ENCODE data around the gene FAAP100. TPM values are rescaled to one million over a fixed set of nuclear protein-coding genes. Genes with fewer than 3 reads are reported as not detected.

FAAP100 gene
- total and polyA plus RNA-seq, 12 donors, result 8.7 to 30.6 (median 13.3) TPM

GRCh38 chr17:81549031-81549557 lies 3.1 kb downstream of the FAAP100 start:
- peaks cover 14 to 33% (median 27%) of the 10 kb centered on the region in 9 donors for H3K4me1 ChIP-seq
- H3K27ac ChIP-seq, result no peak overlapping the region
- intact Hi-C loops (cut with DNase I), result no loop called here
- peaks cover 0 to 68% (median 39%) of the 10 kb centered on the region in 9 donors for H3K36me3 ChIP-seq
- 72 to 83% methylated on average over 15 to 16 of the region's 16 CpGs for WGBS, 2 donors
- TF ChIP-seq CTCF (IDR thresholded peaks at IDR 0.05), result no peak
- no peak overlapping the region for H3K4me3 ChIP-seq
- H3K27me3 ChIP-seq, result no peaks in the 10 kb centered on the region
- no peak for ATAC-seq
- DNase-seq, result peak in 1 of 2 donors; percentile 9
- no peaks in the 10 kb centered on the region for H3K9me3 ChIP-seq

- Histone ChIP-seq H3K27ac (no peak overlapping the region), H3K4me1 (peaks cover 3 to 31% (median 17%) of the 10 kb centered on the region in 9 donors), H3K27me3 (no peaks in the 10 kb centered on the region), H3K9me3 (no peaks in the 10 kb centered on the region), H3K36me3 (peaks cover 0 to 83% (median 44%) of the 10 kb centered on the region in 9 donors), H3K4me3 (no peak overlapping the region)
- 86 to 91% methylated on average over 14 of the region's 14 CpGs for WGBS, 2 donors
- no peak for DNase-seq
- intact Hi-C loops (cut with DNase I), result no loop called here
- TF ChIP-seq CTCF (IDR thresholded peaks at IDR 0.05), result no peak
- no peak for ATAC-seq
Measured at GRCh38 chr17:81547614-81547982, 4.6 kb downstream of the FAAP100 start.

GRCh38 chr17:81546906-81547613 lies 5.1 kb downstream of the FAAP100 start:
- Histone ChIP-seq H3K27ac (no peak overlapping the region), H3K4me3 (no peak overlapping the region), H3K4me1 (peaks cover 3 to 33% (median 17%) of the 10 kb centered on the region in 9 donors), H3K36me3 (peaks cover 0 to 88% (median 44%) of the 10 kb centered on the region in 9 donors), H3K27me3 (no peaks in the 10 kb centered on the region), H3K9me3 (no peaks in the 10 kb centered on the region)
- no peak for TF ChIP-seq CTCF (IDR thresholded peaks at IDR 0.05)
- ATAC-seq (no peak), DNase-seq (no peak)
- WGBS, 2 donors, result 82 to 90% methylated on average over 35 to 36 of the region's 36 CpGs
- intact Hi-C loops (cut with DNase I), result no loop called here

GRCh38 chr17:81545160-81545949 lies 6.8 kb downstream of the FAAP100 start:
- H3K4me1 ChIP-seq, result peaks cover 0 to 18% (median 5%) of the 10 kb centered on the region in 9 donors
- H3K9me3 ChIP-seq, result no peaks in the 10 kb centered on the region
- H3K4me3 ChIP-seq, result no peak overlapping the region
- ATAC-seq (no peak), DNase-seq (peak; percentile 2 to 7)
- no peaks in the 10 kb centered on the region for H3K27me3 ChIP-seq
- no peak for TF ChIP-seq CTCF (IDR thresholded peaks at IDR 0.05)
- H3K27ac ChIP-seq, result no peak overlapping the region
- WGBS, 2 donors, result 91 to 92% methylated on average over 23 to 24 of the region's 24 CpGs
- intact Hi-C loops (cut with DNase I), result no loop called here
- H3K36me3 ChIP-seq, result peaks cover 0 to 96% (median 44%) of the 10 kb centered on the region in 9 donors
